Measurements from ENCODE around the gene DGAT2. TPM values are rescaled to one million over a fixed set of nuclear protein-coding genes. Genes with fewer than 3 reads are reported as not detected.

Gene DGAT2
- polyA plus RNA-seq, 1 donor (not counting 4 experiments of a cell fraction or from before 2014, with no cell fraction given), result 1.8 TPM

- H2AFZ ChIP-seq (ENCODE audit: control insufficient read depth, low read length), result no peak overlapping the region
- FAIRE-seq (no peak), DNase-seq (ENCODE audit: low read depth, low spot score) (no peak)
- no peak overlapping the region for H3K4me2 ChIP-seq (ENCODE audit: control insufficient read depth, extremely low read depth, insufficient read depth, low read depth, low read length)
- H3K27me3 ChIP-seq (ENCODE audit: control insufficient read depth, extremely low read depth, insufficient read depth, low read length), result no peaks in the 10 kb centered on the region
- peaks cover 3% of the 10 kb centered on the region for H3K9me1 ChIP-seq (ENCODE audit: control insufficient read depth, extremely low read depth, insufficient read depth, low read length)
- dilution Hi-C loops (cut with MboI; ENCODE audit: extremely low pct_ligation_motif_present, low sequenced_read_pairs), result no loop called here
- no peak overlapping the region for H3K9ac ChIP-seq (ENCODE audit: control insufficient read depth, extremely low read depth, insufficient read depth, low read length)
- no peak overlapping the region for H3K27ac ChIP-seq (ENCODE audit: control insufficient read depth, insufficient read depth, low read length)
- H3K4me3 ChIP-seq (ENCODE audit: control insufficient read depth in 2 of 3, extremely low read depth in 1 of 3, insufficient read depth in 2 of 3, low read depth in 1 of 3, low read length in 3 of 3), result no peak overlapping the region
- no peaks in the 10 kb centered on the region for H4K20me1 ChIP-seq (ENCODE audit: control insufficient read depth, extremely low read depth, insufficient read depth, low read length)
- no peaks in the 10 kb centered on the region for H3K36me3 ChIP-seq (ENCODE audit: control insufficient read depth in 2 of 2, extremely low read depth in 1 of 2, insufficient read depth in 2 of 2, low read length in 2 of 2)
- H3K4me1 ChIP-seq (ENCODE audit: control insufficient read depth, extremely low read depth, insufficient read depth, low read length), result peaks cover 36% of the 10 kb centered on the region
- H3K9me3 ChIP-seq (ENCODE audit: control insufficient read depth, low read depth, low read length), result no peaks in the 10 kb centered on the region
- no peak for TF ChIP-seq CTCF (optimal IDR thresholded peaks at IDR 0.05 in 1 of 3, IDR thresholded peaks at IDR 0.05 in 1 of 3, conservative IDR thresholded peaks at IDR 0.05 in 1 of 3; ENCODE audit: extremely low read depth in 1 of 3, insufficient read depth in 2 of 3, low read length in 3 of 3)
- H3K79me2 ChIP-seq (ENCODE audit: control insufficient read depth, insufficient read depth, low read length), result no peaks in the 10 kb centered on the region
Observed at GRCh38 chr11:75797116-75797515, 28.5 kb downstream of the DGAT2 start.

GRCh38 chr11:75797792-75798191 lies 29.2 kb downstream of the DGAT2 start:
- H3K4me2 ChIP-seq (ENCODE audit: control insufficient read depth, extremely low read depth, insufficient read depth, low read depth, low read length), result peak overlapping the region; percentile 45
- dilution Hi-C loops (cut with MboI; ENCODE audit: extremely low pct_ligation_motif_present, low sequenced_read_pairs), result no loop called here
- H3K79me2 ChIP-seq (ENCODE audit: control insufficient read depth, insufficient read depth, low read length), result no peaks in the 10 kb centered on the region
- H3K4me1 ChIP-seq (ENCODE audit: control insufficient read depth, extremely low read depth, insufficient read depth, low read length), result peaks cover 36% of the 10 kb centered on the region
- H2AFZ ChIP-seq (ENCODE audit: control insufficient read depth, low read length), result peak overlapping the region; percentile 78
- H3K9me1 ChIP-seq (ENCODE audit: control insufficient read depth, extremely low read depth, insufficient read depth, low read length), result peaks cover 3% of the 10 kb centered on the region
- no peak overlapping the region for H3K4me3 ChIP-seq (ENCODE audit: control insufficient read depth in 2 of 3, extremely low read depth in 1 of 3, insufficient read depth in 2 of 3, low read depth in 1 of 3, low read length in 3 of 3)
- peak; percentile 85 for FAIRE-seq
- no peak overlapping the region for H3K9ac ChIP-seq (ENCODE audit: control insufficient read depth, extremely low read depth, insufficient read depth, low read length)
- DNase-seq (ENCODE audit: low read depth, low spot score), result no peak
- H3K27me3 ChIP-seq (ENCODE audit: control insufficient read depth, extremely low read depth, insufficient read depth, low read length), result no peaks in the 10 kb centered on the region
- H4K20me1 ChIP-seq (ENCODE audit: control insufficient read depth, extremely low read depth, insufficient read depth, low read length), result no peaks in the 10 kb centered on the region
- H3K27ac ChIP-seq (ENCODE audit: control insufficient read depth, insufficient read depth, low read length), result peak overlapping the region; percentile 33
- no peak for TF ChIP-seq CTCF (optimal IDR thresholded peaks at IDR 0.05 in 1 of 3, IDR thresholded peaks at IDR 0.05 in 1 of 3, conservative IDR thresholded peaks at IDR 0.05 in 1 of 3; ENCODE audit: extremely low read depth in 1 of 3, insufficient read depth in 2 of 3, low read length in 3 of 3)
- TF ChIP-seq EZH2 (IDR thresholded peaks at IDR 0.05; ENCODE audit: low read length), result no peak
- H3K9me3 ChIP-seq (ENCODE audit: control insufficient read depth, low read depth, low read length), result no peaks in the 10 kb centered on the region
- no peaks in the 10 kb centered on the region for H3K36me3 ChIP-seq (ENCODE audit: control insufficient read depth in 2 of 2, extremely low read depth in 1 of 2, insufficient read depth in 2 of 2, low read length in 2 of 2)
